Breast epithelium (tissue), 3 donors: Measurements from ENCODE around the gene ZFR2.
"Not testable (repeated sequence)": the region's sequence is repeated elsewhere in the genome, so short reads cannot be mapped to it uniquely, and the experiment has no call there.

Experiments
- CTCF ChIP-seq, 3 donors: fragments of 450-650 bp; IDR thresholded peaks; one replicate each; pipeline ENCODE4 v1.5.1; 2016 to 2017; ENCODE audit warnings: antibody characterized with exemption in 3 of 3, mild to moderate bottlenecking in 3 of 3, moderate library complexity in 3 of 3
- POLR2A ChIP-seq: fragments of 450-650 bp; IDR thresholded peaks from one replicate; pipeline ENCODE4 v1.6.1; 2016; ENCODE audit warnings: antibody characterized with exemption, mild to moderate bottlenecking, moderate library complexity

GRCh38 chr19:3757705-3758104 is 111.1 kb downstream of the ZFR2 start:
- not testable (repeated sequence) for TF ChIP-seq POLR2A; CTCF (IDR thresholded peaks at IDR 0.05)
